SK-N-SH (cell line): ENCODE measurements around the gene TMEM11. TPM values are rescaled to one million over a fixed set of nuclear protein-coding genes. Genes with fewer than 3 reads are reported as not detected.

Source experiments
- CTCF ChIA-PET: fragments of 300-600, 350-600 bp; formaldehyde crosslinking; extraction: SDS; loops from one replicate; lab custom pipeline; 2021; lab: Yijun Ruan, JAX
- POLR2A ChIA-PET: fragments of 350-600 bp; sonication (Branson Sonifier 250); formaldehyde crosslinking; extraction: SDS; loops from one replicate; lab custom pipeline; 2020; ENCODE audit warnings: antibody characterized with exemption, inconsistent platforms; lab: Yijun Ruan, JAX
- DNase-seq: peaks from one replicate; pipeline ENCODE4 v3.0.0; 2012
- H2AFZ ChIP-seq: fragments of 200-600 bp; sonication (generic); 2 replicates; pipeline ENCODE4 v1.8.1; 2016; ENCODE audit warnings: antibody characterized with exemption, mild to moderate bottlenecking, low read depth
- H3F3A ChIP-seq: fragments of 200-600 bp; sonication (generic); replicated peaks from 2 replicates; pipeline ENCODE3; 2016; ENCODE audit warnings: antibody characterized with exemption, mild to moderate bottlenecking; ENCODE audit not compliant: insufficient read depth
- H3K27ac ChIP-seq, 2 experiments: fragments of 200-500 bp in 1 of 2; fragments of 200-600 bp in 1 of 2; sonication (Bioruptor generic) in 1 of 2; sonication (generic), shearing (Covaris generic) in 1 of 2; 2 replicates each; pipeline versions ENCODE4 v1.5.1 to v1.6.1; 2014 to 2016; ENCODE audit warnings: low read depth in 2 of 2, inconsistent platforms in 1 of 2, low read length in 1 of 2, mild to moderate bottlenecking in 1 of 2, mixed read lengths in 1 of 2
- H3K27me3 ChIP-seq: fragments of 200-600 bp; sonication (generic), shearing (Covaris generic); 2 replicates; pipeline ENCODE4 v1.6.1; 2016; ENCODE audit warnings: mixed run types; ENCODE audit not compliant: insufficient read depth
- H3K36me3 ChIP-seq, 2 experiments: fragments of 200-500 bp in 1 of 2; fragments of 200-600 bp in 1 of 2; sonication (Bioruptor generic) in 1 of 2; sonication (generic) in 1 of 2; replicated peaks in 1 of 2; 2 replicates each; pipeline versions ENCODE3 to v1.5.1; 2014 to 2016; ENCODE audit warnings: low read length in 1 of 2, mild to moderate bottlenecking in 1 of 2; ENCODE audit not compliant: insufficient read depth in 2 of 2, control insufficient read depth in 1 of 2
- H3K4me1 ChIP-seq, 2 experiments: fragments of 200-500 bp in 1 of 2; fragments of 200-600 bp in 1 of 2; sonication (Bioruptor generic) in 1 of 2; sonication (generic), shearing (Covaris generic) in 1 of 2; 2 replicates each; pipeline versions ENCODE4 v1.5.1 to v1.6.1; 2014 to 2016; ENCODE audit warnings: low read depth in 1 of 2, low read length in 1 of 2, mixed run types in 1 of 2; ENCODE audit not compliant: insufficient read depth in 2 of 2, control insufficient read depth in 1 of 2
- H3K4me2 ChIP-seq: fragments of 200-600 bp; sonication (generic), shearing (Covaris generic); 2 replicates; pipeline ENCODE4 v1.6.1; 2017; ENCODE audit warnings: mixed run types
- H3K4me3 ChIP-seq, 2 experiments: fragments of 200-500 bp in 1 of 2; fragments of 200-600 bp in 1 of 2; sonication (Bioruptor generic) in 1 of 2; sonication (generic), shearing (Covaris generic) in 1 of 2; 2 replicates each; pipeline versions ENCODE4 v1.5.1 to v1.8.1; 2014 to 2016; ENCODE audit warnings: low read depth in 2 of 2, inconsistent platforms in 1 of 2, low read length in 1 of 2, mild to moderate bottlenecking in 1 of 2, mixed read lengths in 1 of 2, moderate library complexity in 1 of 2
- H3K79me2 ChIP-seq: fragments of 200-600 bp; sonication (generic); 2 replicates; pipeline ENCODE4 v1.8.1; 2017; ENCODE audit warnings: mild to moderate bottlenecking; ENCODE audit not compliant: insufficient read depth
- H3K9ac ChIP-seq: fragments of 200-600 bp; sonication (generic); 2 replicates; pipeline ENCODE4 v1.6.1; 2017; ENCODE audit warnings: mixed run types
- H3K9me2 ChIP-seq: fragments of 200-600 bp; sonication (generic); 2 replicates; pipeline ENCODE4 v1.6.1; 2017; ENCODE audit warnings: mixed run types
- H3K9me3 ChIP-seq: fragments of 200-600 bp; sonication (generic); 2 replicates; pipeline ENCODE4 v1.6.1; 2017; ENCODE audit warnings: mixed run types, mild to moderate bottlenecking, moderate library complexity
- H4K20me1 ChIP-seq: fragments of 200-600 bp; sonication (generic); 2 replicates; pipeline ENCODE4 v1.6.1; 2017; ENCODE audit warnings: mild to moderate bottlenecking, mixed run types; ENCODE audit not compliant: insufficient read depth
- EP300 ChIP-seq, 2 experiments: IDR thresholded peaks; 2 replicates each; pipeline versions ENCODE4 v1.4.0 to v1.6.1; 2012; ENCODE audit warnings: borderline replicate concordance in 1 of 2, low read depth in 1 of 2, low read length in 1 of 2
- FOXM1 ChIP-seq: IDR thresholded peaks from 2 replicates; pipeline ENCODE4 v1.4.0; 2012; ENCODE audit warnings: low read depth, mild to moderate bottlenecking
- JUND ChIP-seq: IDR thresholded peaks from 2 replicates; pipeline ENCODE4 v1.4.0; 2012
- MAX ChIP-seq: IDR thresholded peaks from 2 replicates; pipeline ENCODE4 v1.4.0; 2012; ENCODE audit warnings: low read depth
- NFIC ChIP-seq: IDR thresholded peaks from 2 replicates; pipeline ENCODE4 v1.4.0; 2012; ENCODE audit warnings: borderline replicate concordance
- REST ChIP-seq: IDR thresholded peaks from 2 replicates; pipeline ENCODE4 v1.6.1; 2012; ENCODE audit warnings: mild to moderate bottlenecking, low read depth, low read length, moderate library complexity
- SIN3A ChIP-seq: IDR thresholded peaks from 2 replicates; pipeline ENCODE4 v1.6.1; 2012; ENCODE audit warnings: low read depth, mild to moderate bottlenecking, low read length, moderate library complexity, borderline replicate concordance
- SMC3 ChIP-seq: IDR thresholded peaks from 2 replicates; pipeline ENCODE4 v1.6.1; 2012; ENCODE audit warnings: low read depth, low read length, improper control_type of control experiment
- TAF1 ChIP-seq: IDR thresholded peaks from 2 replicates; pipeline ENCODE4 v1.6.1; 2012; ENCODE audit warnings: low read depth, mild to moderate bottlenecking, low read length, moderate library complexity, borderline replicate concordance
- TEAD4 ChIP-seq: IDR thresholded peaks from 2 replicates; pipeline ENCODE4 v1.4.0; 2012; ENCODE audit warnings: mild to moderate bottlenecking, borderline replicate concordance; ENCODE audit not compliant: insufficient read depth
- USF1 ChIP-seq: IDR thresholded peaks from 2 replicates; pipeline ENCODE4 v1.4.0; 2012; ENCODE audit warnings: low read depth, borderline replicate concordance
- WGBS: methylation state at CpG from one replicate; pipeline ENCODE4 v1.1.6; 2017; ENCODE audit warnings: low lambda C conversion rate; 5-methylcytosine and 5-hydroxymethylcytosine counted together
- polyA plus RNA-seq, 3 experiments: library from polyadenylated mRNA; depleted of rRNA; stranded (reverse); fragments of >200 nt; gene quantifications; 2 replicates each; pipeline ENCODE4 v1.2.3, GENCODE V29; 2012

The TMEM11 gene
- polyA plus RNA-seq, 1 of the 3 experiments (the other 2 are of a cell fraction) = 52.3 TPM

- no peak for TF ChIP-seq MAX
- TF ChIP-seq SMC3 = no peak
- no peak for TF ChIP-seq TAF1
- TF ChIP-seq TEAD4 = no peak
- no peak for TF ChIP-seq JUND
- TF ChIP-seq SIN3A = no peak
- no peak for DNase-seq
- no peaks in the 10 kb centered on the region for H3K27me3 ChIP-seq
- WGBS = 83% methylated on average over 3 of the region's 6 CpGs
- H3K9ac ChIP-seq = no peak overlapping the region
- no peak overlapping the region for H3K4me2 ChIP-seq
- H3F3A ChIP-seq = no peaks in the 10 kb centered on the region
- no peak overlapping the region for H3K27ac ChIP-seq
- no peaks in the 10 kb centered on the region for H3K9me3 ChIP-seq
- no peaks in the 10 kb centered on the region for H3K36me3 ChIP-seq
- ChIA-PET POLR2A (no interaction called here), CTCF (interaction anchor here (1.2 to 1.4 kb wide), 2 partner anchors 8 to 48 kb away, joined by 3 to 4 read pairs; no protein-coding TSS in a partner anchor)
- H3K4me1 ChIP-seq = peaks cover 0 to 3% of the 10 kb centered on the region in 2 experiments; a peak in 1 of 4 replicates
- no peak overlapping the region for H2AFZ ChIP-seq
- H3K4me3 ChIP-seq = no peak overlapping the region
- H3K9me2 ChIP-seq = no peaks in the 10 kb centered on the region
- H4K20me1 ChIP-seq = no peaks in the 10 kb centered on the region
- no peaks in the 10 kb centered on the region for H3K79me2 ChIP-seq
These were observed 17.6 kb upstream of the TMEM11 start for GRCh38 chr17:21231533-21231932.

- Histone ChIP-seq H3K9me2 (no peaks in the 10 kb centered on the region), H4K20me1 (no peaks in the 10 kb centered on the region), H3K27ac (no peak overlapping the region), H3K4me3 (no peak overlapping the region), H3K9me3 (no peaks in the 10 kb centered on the region), H3K9ac (no peak overlapping the region), H3K4me1 (peaks cover 0 to 3% of the 10 kb centered on the region in 2 experiments; a peak in 1 of 4 replicates), H3K4me2 (no peak overlapping the region), H3K79me2 (no peaks in the 10 kb centered on the region), H2AFZ (no peak overlapping the region), H3K27me3 (no peaks in the 10 kb centered on the region), H3F3A (no peaks in the 10 kb centered on the region), H3K36me3 (no peaks in the 10 kb centered on the region)
- no peak for DNase-seq
- POLR2A ChIA-PET = no interaction called here
- CTCF ChIA-PET = interaction anchor here (0.7 kb wide), 1 partner anchor 10 kb away, joined by 4 read pairs; no protein-coding TSS in a partner anchor
- no peak for TF ChIP-seq REST
- WGBS = 100% methylated on average over 2 of the region's 2 CpGs
These were observed 14.9 kb upstream of the TMEM11 start for GRCh38 chr17:21228845-21229244.

GRCh38 chr17:21228111-21228510 is 14.2 kb upstream of the TMEM11 start:
- H3K9me2 ChIP-seq = no peaks in the 10 kb centered on the region
- no peaks in the 10 kb centered on the region for H3K36me3 ChIP-seq
- no peak for DNase-seq
- no peaks in the 10 kb centered on the region for H4K20me1 ChIP-seq
- no peaks in the 10 kb centered on the region for H3F3A ChIP-seq
- POLR2A ChIA-PET = no interaction called here
- no peaks in the 10 kb centered on the region for H3K9me3 ChIP-seq
- no peak overlapping the region for H3K9ac ChIP-seq
- WGBS = 90% methylated on average over 2 of the region's 4 CpGs
- TF ChIP-seq REST (no peak), EP300 (IDR thresholded peaks at IDR 0.05; ENCODE audit: borderline replicate concordance in 1 of 2, low read depth in 1 of 2, low read length in 1 of 2) (no peak), FOXM1 (no peak), MAX (no peak), NFIC (no peak), USF1 (no peak)
- CTCF ChIA-PET = no interaction called here
- no peak overlapping the region for H3K4me3 ChIP-seq
- no peaks in the 10 kb centered on the region for H3K79me2 ChIP-seq
- H2AFZ ChIP-seq = no peak overlapping the region
- no peak overlapping the region for H3K27ac ChIP-seq
- H3K4me1 ChIP-seq = peaks cover 0 to 3% of the 10 kb centered on the region in 2 experiments; a peak in 1 of 4 replicates
- no peak overlapping the region for H3K4me2 ChIP-seq
- H3K27me3 ChIP-seq = no peaks in the 10 kb centered on the region
